Measurements from ENCODE around the gene KRTAP10-10. TPM values are rescaled to one million over a fixed set of nuclear protein-coding genes. Genes with fewer than 3 reads are reported as not detected.
"Not testable (repeated sequence)": the region's sequence is repeated elsewhere in the genome, so short reads cannot be mapped to it uniquely, and the experiment has no call there.

The KRTAP10-10 gene
- total RNA-seq, 1 donor from 2014 or later = not detected

- Histone ChIP-seq H3K4me3 (ENCODE audit: insufficient read depth, low read depth, low read length) (no peak within 1 kb of the TSS), H3K79me2 (ENCODE audit: insufficient read depth, low read length) (no peaks in the 10 kb centered on the region), H3K27me3 (ENCODE audit: insufficient read depth, low read length) (no peaks in the 10 kb centered on the region), H3K4me1 (ENCODE audit: insufficient read depth, low read length) (no peaks in the 10 kb centered on the region), H3K4me2 (ENCODE audit: low read length) (no peak within 1 kb of the TSS), H4K20me1 (ENCODE audit: insufficient read depth, low read length) (no peaks in the 10 kb centered on the region), H3K9ac (ENCODE audit: low read length) (no peak within 1 kb of the TSS), H3K36me3 (ENCODE audit: insufficient read depth, low read length) (no peaks in the 10 kb centered on the region), H2AFZ (ENCODE audit: low read depth, low read length) (no peak within 1 kb of the TSS), H3K27ac (ENCODE audit: low read depth, low read length) (no peak within 1 kb of the TSS), H3K9me3 (ENCODE audit: insufficient read depth, low read depth, low read length) (peaks cover 8% of the 10 kb centered on the region)
- H3K27me3 Mint-ChIP-seq (ENCODE audit: low read depth, unreplicated experiment) = peaks cover 4% of the 10 kb centered on the region
- FAIRE-seq = no peak
- peaks cover 2% of the 10 kb centered on the region for H3K36me3 Mint-ChIP-seq (ENCODE audit: low read depth, unreplicated experiment)
- no peaks in the 10 kb centered on the region for H3K4me1 Mint-ChIP-seq (ENCODE audit: low read depth, unreplicated experiment)
- TF ChIP-seq CTCF (IDR thresholded peaks at IDR 0.05; ENCODE audit: insufficient read depth, low read depth, low read length) (no peak), EZH2 (IDR thresholded peaks at IDR 0.05; ENCODE audit: insufficient read depth, low read length) (no peak)
- DNase-seq (ENCODE audit: low read depth) = no peak
- no peak within 1 kb of the TSS for H3K27ac Mint-ChIP-seq (ENCODE audit: unreplicated experiment)
- no peak within 1 kb of the TSS for H3K4me3 Mint-ChIP-seq (ENCODE audit: unreplicated experiment)
- H3K9me3 Mint-ChIP-seq (ENCODE audit: unreplicated experiment) = peaks cover 38% of the 10 kb centered on the region
Observed at GRCh38 chr21:44626673-44627143, 10.4 kb upstream of the KRTAP10-10 start, which contains the start of gene KRTAP10-9. Gene KRTAP10-9 (plus strand): TSS chr21:44627093. CDS start chr21:44627172, 79 bp downstream.

- H2AFZ ChIP-seq (ENCODE audit: low read depth, low read length); H3K4me3 Mint-ChIP-seq (ENCODE audit: unreplicated experiment); H3K4me1 ChIP-seq (ENCODE audit: insufficient read depth, low read length); H3K36me3 ChIP-seq (ENCODE audit: insufficient read depth, low read length); H3K27ac Mint-ChIP-seq (ENCODE audit: unreplicated experiment); H3K27me3 Mint-ChIP-seq (ENCODE audit: low read depth, unreplicated experiment); H3K4me3 ChIP-seq (ENCODE audit: insufficient read depth, low read depth, low read length); H3K36me3 Mint-ChIP-seq (ENCODE audit: low read depth, unreplicated experiment); DNase-seq (ENCODE audit: low read depth); H3K27me3 ChIP-seq (ENCODE audit: insufficient read depth, low read length); H3K27ac ChIP-seq (ENCODE audit: low read depth, low read length); H3K4me1 Mint-ChIP-seq (ENCODE audit: low read depth, unreplicated experiment); FAIRE-seq; H3K4me2 ChIP-seq (ENCODE audit: low read length); H4K20me1 ChIP-seq (ENCODE audit: insufficient read depth, low read length); H3K9me3 ChIP-seq (ENCODE audit: insufficient read depth, low read depth, low read length); H3K9ac ChIP-seq (ENCODE audit: low read length); H3K79me2 ChIP-seq (ENCODE audit: insufficient read depth, low read length): not testable (repeated sequence)
- peaks cover 41% of the 10 kb centered on the region for H3K9me3 Mint-ChIP-seq (ENCODE audit: unreplicated experiment)
Observed at GRCh38 chr21:44627181-44627822, 9.9 kb upstream of the KRTAP10-10 start.

GRCh38 chr21:44627831-44628233 lies 9.3 kb upstream of the KRTAP10-10 start:
- H3K9me3 ChIP-seq (ENCODE audit: insufficient read depth, low read depth, low read length); H3K36me3 Mint-ChIP-seq (ENCODE audit: low read depth, unreplicated experiment); H3K4me3 Mint-ChIP-seq (ENCODE audit: unreplicated experiment); H3K4me1 Mint-ChIP-seq (ENCODE audit: low read depth, unreplicated experiment); H4K20me1 ChIP-seq (ENCODE audit: insufficient read depth, low read length); H3K27me3 Mint-ChIP-seq (ENCODE audit: low read depth, unreplicated experiment); H3K27ac ChIP-seq (ENCODE audit: low read depth, low read length); H3K9ac ChIP-seq (ENCODE audit: low read length); H2AFZ ChIP-seq (ENCODE audit: low read depth, low read length); H3K27ac Mint-ChIP-seq (ENCODE audit: unreplicated experiment); H3K27me3 ChIP-seq (ENCODE audit: insufficient read depth, low read length); H3K79me2 ChIP-seq (ENCODE audit: insufficient read depth, low read length); FAIRE-seq; H3K4me1 ChIP-seq (ENCODE audit: insufficient read depth, low read length); H3K36me3 ChIP-seq (ENCODE audit: insufficient read depth, low read length); H3K4me3 ChIP-seq (ENCODE audit: insufficient read depth, low read depth, low read length); H3K4me2 ChIP-seq (ENCODE audit: low read length); DNase-seq (ENCODE audit: low read depth): not testable (repeated sequence)
- H3K9me3 Mint-ChIP-seq (ENCODE audit: unreplicated experiment) = peaks cover 38% of the 10 kb centered on the region

Data from astrocyte (in vitro differentiated cells and primary cell).